Fibroblast of lung (primary cell): ENCODE results near the gene PIP5K1C. TPM values are rescaled to one million over a fixed set of nuclear protein-coding genes. Genes with fewer than 3 reads are reported as not detected.

ENCODE experiments used
- DNase-seq, 2 donors: peaks; one replicate each; pipeline versions ENCODE4 v3.0.0 to v3.0.0-alpha.2; 2010; ENCODE audit warnings: low read depth in 2 of 2
- H2AFZ ChIP-seq: 2 replicates; pipeline ENCODE4 v1.5.1; 2012; ENCODE audit warnings: low read length, control low read depth, inconsistent platforms
- H3K27ac ChIP-seq: 2 replicates; pipeline ENCODE4 v1.5.1; 2011; ENCODE audit warnings: low read length, control low read depth; ENCODE audit not compliant: insufficient read depth
- H3K27me3 ChIP-seq: 2 replicates; pipeline ENCODE4 v1.5.1; 2011; ENCODE audit warnings: mild to moderate bottlenecking, low read length; ENCODE audit not compliant: control insufficient read depth, insufficient read depth
- H3K36me3 ChIP-seq: 2 replicates; pipeline ENCODE4 v1.5.1; 2011; ENCODE audit warnings: low read length; ENCODE audit not compliant: control insufficient read depth, insufficient read depth
- H3K4me1 ChIP-seq: 2 replicates; pipeline ENCODE4 v1.5.1; 2011; ENCODE audit warnings: low read length; ENCODE audit not compliant: control insufficient read depth, insufficient read depth; ENCODE audit errors: extremely low read depth
- H3K4me2 ChIP-seq: 2 replicates; pipeline ENCODE4 v1.5.1; 2011; ENCODE audit warnings: low read length, control low read depth; ENCODE audit not compliant: insufficient read depth; ENCODE audit errors: extremely low read depth
- H3K4me3 ChIP-seq, 4 experiments: fragments of 200-600 bp in 1 of 4; sonication (generic) in 1 of 4; replicated peaks in 1 of 4; 2 replicates each; pipeline ENCODE4 v1.5.1; 2011 to 2016; ENCODE audit warnings: low read length in 4 of 4, low read depth in 3 of 4, mild to moderate bottlenecking in 3 of 4, control low read depth in 2 of 4, inconsistent platforms in 1 of 4, mixed read lengths in 1 of 4; ENCODE audit not compliant: insufficient read depth in 1 of 4; ENCODE audit errors: control extremely low read depth in 1 of 4
- H3K79me2 ChIP-seq: 2 replicates; pipeline ENCODE4 v1.5.1; 2012; ENCODE audit warnings: mild to moderate bottlenecking, low read length, inconsistent platforms; ENCODE audit not compliant: control insufficient read depth, insufficient read depth
- H3K9ac ChIP-seq: 2 replicates; pipeline ENCODE4 v1.5.1; 2011; ENCODE audit warnings: mild to moderate bottlenecking, low read length, control low read depth; ENCODE audit not compliant: insufficient read depth
- H3K9me3 ChIP-seq: 2 replicates; pipeline ENCODE4 v1.5.1; 2012; ENCODE audit warnings: low read depth, low read length; ENCODE audit not compliant: control insufficient read depth, insufficient read depth
- H4K20me1 ChIP-seq: 2 replicates; pipeline ENCODE4 v1.5.1; 2011; ENCODE audit warnings: low read length; ENCODE audit not compliant: control insufficient read depth, insufficient read depth; ENCODE audit errors: extremely low read depth
- CTCF ChIP-seq, 2 donors: IDR thresholded peaks in 1 of 2; conservative IDR thresholded peaks in 1 of 2; 1 replicate in 1 of 2; 2 replicates in 1 of 2; pipeline ENCODE4 v1.5.1; 2011 to 2012; ENCODE audit warnings: low read length in 2 of 2, control low read depth in 1 of 2, inconsistent platforms in 1 of 2, low read depth in 1 of 2, mild to moderate bottlenecking in 1 of 2
- EZH2 ChIP-seq: IDR thresholded peaks from 2 replicates; pipeline ENCODE4 v1.5.1; 2012; ENCODE audit warnings: low read length, control low read depth, mild to moderate bottlenecking; ENCODE audit errors: missing control alignments
- polyA plus RNA-seq, 2 donors: library from polyadenylated mRNA; depleted of rRNA in 1 of 2; stranded (reverse) in 1 of 2; unstranded in 1 of 2; fragments of >200 nt; gene quantifications; 2 replicates each; pipeline ENCODE4 v1.2.1, GENCODE V29; 2011 to 2012; ENCODE audit warnings: missing spikeins in 1 of 2
- total RNA-seq: library from RNA; depleted of rRNA; stranded (reverse); fragments of >200 nt; gene quantifications from 2 replicates; pipeline ENCODE4 v1.2.1, GENCODE V29; 2014

Gene PIP5K1C
- total and polyA plus RNA-seq, 2 donors (not counting 1 experiment from before 2014, with no cell fraction given), result 8.7 to 16.7 TPM

- Histone ChIP-seq H3K4me2 (no peak overlapping the region), H3K9me3 (no peaks in the 10 kb centered on the region), H3K9ac (no peak overlapping the region), H3K4me1 (no peaks in the 10 kb centered on the region), H3K4me3 (no peak overlapping the region), H3K27me3 (no peaks in the 10 kb centered on the region), H3K79me2 (no peaks in the 10 kb centered on the region), H3K27ac (no peak overlapping the region), H3K36me3 (peaks cover 1% of the 10 kb centered on the region), H4K20me1 (no peaks in the 10 kb centered on the region), H2AFZ (no peak overlapping the region)
- no peak for TF ChIP-seq CTCF (conservative IDR thresholded peaks at IDR 0.05 in 1 of 2, IDR thresholded peaks at IDR 0.05 in 1 of 2; ENCODE audit: low read depth in 1 of 2, low read length in 2 of 2)
- TF ChIP-seq EZH2, result no peak
- no peak for DNase-seq
Observed at GRCh38 chr19:3745363-3746045, 45.2 kb upstream of the PIP5K1C start.

GRCh38 chr19:3743486-3743885, 43.2 kb upstream of the PIP5K1C start:
- TF ChIP-seq CTCF (conservative IDR thresholded peaks at IDR 0.05 in 1 of 2, IDR thresholded peaks at IDR 0.05 in 1 of 2; ENCODE audit: low read depth in 1 of 2, low read length in 2 of 2), result no peak
- TF ChIP-seq EZH2, result no peak
- Histone ChIP-seq H3K27ac (no peak overlapping the region), H3K9me3 (no peaks in the 10 kb centered on the region), H4K20me1 (no peaks in the 10 kb centered on the region), H2AFZ (no peak overlapping the region), H3K9ac (no peak overlapping the region), H3K27me3 (no peaks in the 10 kb centered on the region), H3K4me1 (no peaks in the 10 kb centered on the region), H3K79me2 (no peaks in the 10 kb centered on the region), H3K4me3 (no peak overlapping the region), H3K36me3 (no peaks in the 10 kb centered on the region), H3K4me2 (no peak overlapping the region)
- no peak for DNase-seq

- no peaks in the 10 kb centered on the region for H3K9me3 ChIP-seq
- no peak overlapping the region for H3K9ac ChIP-seq
- H3K36me3 ChIP-seq, result no peaks in the 10 kb centered on the region
- no peak overlapping the region for H3K27ac ChIP-seq
- H3K4me1 ChIP-seq, result no peaks in the 10 kb centered on the region
- H3K4me2 ChIP-seq, result no peak overlapping the region
- no peaks in the 10 kb centered on the region for H3K27me3 ChIP-seq
- no peak overlapping the region for H3K4me3 ChIP-seq
- H2AFZ ChIP-seq, result no peak overlapping the region
- no peaks in the 10 kb centered on the region for H3K79me2 ChIP-seq
- no peaks in the 10 kb centered on the region for H4K20me1 ChIP-seq
- TF ChIP-seq CTCF (conservative IDR thresholded peaks at IDR 0.05 in 1 of 2, IDR thresholded peaks at IDR 0.05 in 1 of 2; ENCODE audit: low read depth in 1 of 2, low read length in 2 of 2) (no peak), EZH2 (no peak)
- no peak for DNase-seq
Observed at GRCh38 chr19:3740431-3740830, 40.2 kb upstream of the PIP5K1C start.
